GM12875 (cell line): ENCODE measurements around the gene RIPK3.
"Not testable (repeated sequence)": the region's sequence is repeated elsewhere in the genome, so short reads cannot be mapped to it uniquely, and the experiment has no call there.

Experiments
- H3K4me3 ChIP-seq: one replicate; pipeline ENCODE4 v1.5.1; 2011; ENCODE audit warnings: low read depth, low read length, control low read depth
- CTCF ChIP-seq: IDR thresholded peaks from 2 replicates; pipeline ENCODE4 v1.5.1; 2011; ENCODE audit warnings: low read depth, mild to moderate bottlenecking, control low read depth, inconsistent platforms, low read length, moderate library complexity, borderline replicate concordance; ENCODE audit not compliant: insufficient read depth

The RIPK3 gene

GRCh38 chr14:24363401-24363800, 23.6 kb upstream of the RIPK3 start:
- TF ChIP-seq CTCF = no peak
- no peak overlapping the region for H3K4me3 ChIP-seq

GRCh38 chr14:24362241-24362960, 22.6 kb upstream of the RIPK3 start:
- TF ChIP-seq CTCF = no peak
- H3K4me3 ChIP-seq = no peak overlapping the region

GRCh38 chr14:24361326-24361725, 21.5 kb upstream of the RIPK3 start:
- no peak for TF ChIP-seq CTCF
- no peak overlapping the region for H3K4me3 ChIP-seq

- no peak for TF ChIP-seq CTCF
- H3K4me3 ChIP-seq = no peak overlapping the region
These were observed 20.5 kb upstream of the RIPK3 start for GRCh38 chr14:24360281-24360680.

GRCh38 chr14:24356208-24356607, 16.4 kb upstream of the RIPK3 start:
- H3K4me3 ChIP-seq = no peak overlapping the region
- no peak for TF ChIP-seq CTCF

- no peak overlapping the region for H3K4me3 ChIP-seq
- TF ChIP-seq CTCF = no peak
These were observed 15.2 kb upstream of the RIPK3 start for GRCh38 chr14:24355009-24355408.

GRCh38 chr14:24354482-24354825, 14.7 kb upstream of the RIPK3 start:
- not testable (repeated sequence) for H3K4me3 ChIP-seq
